HEK293T (cell line): ENCODE data around the gene PEX3.
"Not testable (repeated sequence)": the region's sequence is repeated elsewhere in the genome, so short reads cannot be mapped to it uniquely, and the experiment has no call there.

Source experiments
- CTCF ChIA-PET: fragments of 350-600 bp; formaldehyde crosslinking; extraction: SDS; loops from one replicate; lab custom pipeline; 2021; ENCODE audit warnings: antibody characterized with exemption, inconsistent platforms; lab: Yijun Ruan, JAX
- POLR2A ChIA-PET: fragments of 350-600 bp; formaldehyde crosslinking; extraction: SDS; loops from one replicate; lab custom pipeline; 2020; ENCODE audit warnings: antibody characterized with exemption, inconsistent platforms; lab: Yijun Ruan, JAX
- DNase-seq: peaks from one replicate; pipeline ENCODE4 v3.0.0; 2012; ENCODE audit warnings: mixed read lengths; ENCODE audit errors: extremely low spot score
- ARNT ChIP-seq: fragments of 450-650 bp; IDR thresholded peaks from 2 replicates; pipeline ENCODE4 v1.6.1; 2017; ENCODE audit warnings: mild to moderate bottlenecking
- BHLHE40 ChIP-seq: fragments of 450-650 bp; IDR thresholded peaks from 2 replicates; pipeline ENCODE4 v1.6.1; 2016; ENCODE audit warnings: mild to moderate bottlenecking, moderate library complexity, borderline replicate concordance
- CTBP1 ChIP-seq: fragments of 450-650 bp; IDR thresholded peaks from 2 replicates; pipeline ENCODE4 v1.6.1; 2016; ENCODE audit warnings: borderline replicate concordance
- ELF4 ChIP-seq: fragments of 450-650 bp; IDR thresholded peaks from 2 replicates; pipeline ENCODE4 v1.6.1; 2017; ENCODE audit warnings: antibody characterized with exemption
- FOXA1 ChIP-seq: fragments of 450-650 bp; IDR thresholded peaks from 2 replicates; pipeline ENCODE4 v1.6.1; 2016; ENCODE audit warnings: mild to moderate bottlenecking
- FOXK2 ChIP-seq: fragments of 450-650 bp; IDR thresholded peaks from 2 replicates; pipeline ENCODE4 v1.6.1; 2016; ENCODE audit warnings: mild to moderate bottlenecking
- FOXM1 ChIP-seq: fragments of 450-650 bp; IDR thresholded peaks from 2 replicates; pipeline ENCODE4 v1.6.1; 2017; ENCODE audit warnings: mild to moderate bottlenecking, borderline replicate concordance
- HDGF ChIP-seq: fragments of 450-650 bp; IDR thresholded peaks from 2 replicates; pipeline ENCODE4 v1.6.1; 2017; ENCODE audit warnings: antibody characterized with exemption, borderline replicate concordance
- L3MBTL2 ChIP-seq: fragments of 450-650 bp; conservative IDR thresholded peaks from 2 replicates; pipeline ENCODE4 v1.6.1; 2016; ENCODE audit warnings: mild to moderate bottlenecking
- LEF1 ChIP-seq: fragments of 450-650 bp; IDR thresholded peaks from 2 replicates; pipeline ENCODE4 v1.6.1; 2017; ENCODE audit warnings: mild to moderate bottlenecking, borderline replicate concordance
- NFRKB ChIP-seq: fragments of 450-650 bp; IDR thresholded peaks from 2 replicates; pipeline ENCODE4 v1.6.1; 2016; ENCODE audit warnings: mild to moderate bottlenecking, moderate library complexity
- PKNOX1 ChIP-seq: fragments of 450-650 bp; IDR thresholded peaks from 2 replicates; pipeline ENCODE4 v1.6.1; 2016
- SP1 ChIP-seq: fragments of 450-650 bp; IDR thresholded peaks from 2 replicates; pipeline ENCODE4 v1.6.1; 2017
- SUZ12 ChIP-seq: fragments of 450-650 bp; IDR thresholded peaks from 2 replicates; pipeline ENCODE4 v1.6.1; 2016; ENCODE audit warnings: mild to moderate bottlenecking
- TARDBP ChIP-seq: fragments of 450-650 bp; IDR thresholded peaks from 2 replicates; pipeline ENCODE4 v1.6.1; 2016
- ZNF384 ChIP-seq: fragments of 450-650 bp; IDR thresholded peaks from 2 replicates; pipeline ENCODE4 v1.6.1; 2016

The PEX3 gene

GRCh38 chr6:143441680-143442545 is 8.7 kb upstream of the PEX3 start:
- ChIA-PET POLR2A (interaction anchor here (1.2 kb wide), 1 partner anchor 9 kb away, joined by 5 read pairs; the partner anchor contains the start of genes ADAT2 and PEX3), CTCF (interaction anchor here (0.6 to 1.4 kb wide), 3 partner anchors 14 to 136 kb away, joined by 3 to 6 read pairs (median 4); no protein-coding TSS in a partner anchor)
- TF ChIP-seq SUZ12 (no peak), TARDBP (no peak), CTBP1 (no peak), HDGF (no peak), PKNOX1 (no peak), L3MBTL2 (no peak), LEF1 (no peak), NFRKB (no peak), FOXM1 (no peak), SP1 (no peak), ARNT (no peak)
- no peak for DNase-seq

DNA sequence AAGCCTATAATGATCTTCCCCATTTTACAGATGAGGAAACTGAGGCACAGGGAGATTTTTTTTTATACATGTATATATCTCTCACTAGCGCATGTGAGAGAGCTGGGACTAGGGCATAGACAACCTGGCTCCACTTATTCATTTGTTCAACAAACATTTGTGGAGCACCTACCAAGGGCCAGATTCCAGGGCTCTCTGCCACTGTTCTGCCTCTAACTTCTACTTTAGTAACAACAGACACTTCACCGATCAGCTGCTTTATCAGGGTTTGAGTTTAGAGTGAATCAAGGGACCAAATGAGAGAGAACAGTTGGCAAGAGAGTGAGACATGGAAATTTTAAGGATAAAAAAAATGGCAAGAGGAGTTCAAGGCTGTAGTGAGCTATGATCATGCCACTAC is 7.5 kb upstream of the PEX3 start:
- CTCF ChIA-PET = no interaction called here
- no peak for TF ChIP-seq NFRKB
- no peak for TF ChIP-seq PKNOX1
- no peak for TF ChIP-seq FOXK2
- no peak for TF ChIP-seq ARNT
- no peak for TF ChIP-seq L3MBTL2
- TF ChIP-seq BHLHE40 = no peak
- no peak for TF ChIP-seq ELF4
- POLR2A ChIA-PET = no interaction called here
- DNase-seq = no peak

DNA sequence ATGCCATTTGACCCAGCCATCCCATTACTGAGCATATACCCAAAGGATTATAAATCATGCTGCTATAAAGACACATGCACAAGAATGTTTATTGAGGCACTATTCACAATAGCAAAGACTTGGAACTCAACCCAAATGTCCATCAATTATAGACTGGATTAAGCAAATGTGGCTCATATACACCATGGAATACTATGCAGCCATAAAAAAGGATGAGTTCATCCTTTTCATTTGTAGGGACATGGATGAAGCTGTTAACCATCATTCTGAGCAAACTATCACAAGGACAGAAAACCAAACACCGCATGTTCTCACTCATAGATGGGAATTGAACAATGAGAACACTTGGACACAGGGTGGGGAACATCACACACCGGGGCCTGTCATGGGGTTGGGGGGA is 2.7 kb upstream of the PEX3 start:
- POLR2A ChIA-PET, DNase-seq: not testable (repeated sequence)
- CTCF ChIA-PET = interaction anchor here (0.6 kb wide), 1 partner anchor 867 kb away, joined by 6 read pairs; no protein-coding TSS in a partner anchor

- TF ChIP-seq PKNOX1 = no peak
- no peak for TF ChIP-seq L3MBTL2
- no peak for TF ChIP-seq HDGF
- TF ChIP-seq TARDBP = no peak
- no peak for TF ChIP-seq ARNT
- no peak for TF ChIP-seq FOXA1
- TF ChIP-seq SP1 = no peak
- no peak for TF ChIP-seq ZNF384
- TF ChIP-seq SUZ12 = no peak
- no peak for TF ChIP-seq ELF4
- TF ChIP-seq NFRKB = no peak
- DNase-seq = no peak
- ChIA-PET CTCF (no interaction called here), POLR2A (interaction anchor here (0.6 kb wide), 1 partner anchor 411 kb away, joined by 3 read pairs; no protein-coding TSS in a partner anchor)
Observed at GRCh38 chr6:143449082-143449713, 1.4 kb upstream of the PEX3 start.

GRCh38 chr6:143449714-143450452 is 722 bp upstream of the PEX3 start:
- no peak for TF ChIP-seq BHLHE40
- peak; percentile 66; the same call in 1 of the 2 replicates for TF ChIP-seq L3MBTL2
- ChIA-PET CTCF (no interaction called here), POLR2A (interaction anchor here (0.6 to 1.1 kb wide), 9 partner anchors 8 to 727 kb away, joined by 3 to 6 read pairs (median 4); no protein-coding TSS in a partner anchor)
- peak; percentile 14 for DNase-seq

DNA sequence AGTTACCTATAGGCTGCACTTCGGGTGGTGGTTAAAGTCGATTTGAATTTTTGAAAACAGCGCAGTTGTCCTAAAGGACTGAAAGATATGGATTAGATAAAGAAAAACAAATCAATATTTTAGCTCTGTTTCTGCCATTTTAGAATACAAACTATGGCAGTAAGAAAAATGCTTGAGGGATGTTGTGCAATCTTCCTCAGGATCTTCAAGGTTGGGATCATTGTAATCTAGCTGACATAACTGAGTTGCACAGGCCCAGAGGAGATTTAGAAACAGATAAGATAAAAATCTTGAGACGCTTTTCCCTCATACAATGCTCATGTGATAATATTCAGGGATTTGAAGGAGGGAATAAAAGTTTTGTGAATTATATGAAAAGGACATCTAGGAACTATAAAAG is 926 bp downstream of the PEX3 start:
- TF ChIP-seq TARDBP (no peak), CTBP1 (no peak), ZNF384 (no peak), ELF4 (no peak), LEF1 (no peak), L3MBTL2 (no peak), ARNT (no peak), PKNOX1 (no peak), SP1 (no peak), NFRKB (no peak), FOXA1 (no peak), HDGF (no peak), SUZ12 (no peak), FOXM1 (no peak), FOXK2 (no peak), BHLHE40 (no peak)
- ChIA-PET POLR2A (interaction anchor here (1.2 kb wide), 1 partner anchor 390 kb away, joined by 3 read pairs; no protein-coding TSS in a partner anchor), CTCF (interaction anchor here (0.6 kb wide), 1 partner anchor 174 kb away, joined by 3 read pairs; no protein-coding TSS in a partner anchor)
- no peak for DNase-seq
